Ureter (tissue), 1 donor: Measurements from ENCODE around the gene MRPS23. TPM values are rescaled to one million over a fixed set of nuclear protein-coding genes. Genes with fewer than 3 reads are reported as not detected.
A peak's percentile ranks its signal among the peaks of the same experiment; 100 is the strongest.

ENCODE experiments used
- DNase-seq: peaks from one replicate; pipeline ENCODE4 v3.0.0-alpha.2; 2020; ENCODE audit warnings: low spot score
- total RNA-seq: library from RNA; stranded (reverse); gene quantifications from one replicate; pipeline ENCODE4 v1.2.4, GENCODE V29; 2023
- donor health status: DM: yes; HTN: yes; CAD: no.

The MRPS23 gene
- 37.5 TPM for total RNA-seq

GRCh38 chr17:57849874-57850754 lies at the start of gene MRPS23:
TSS of gene MRPS23 (minus strand) at chr17:57850044. CDS start at chr17:57850010, 34 bp downstream.
- DNase-seq = peak; percentile 99

- DNase-seq = no peak
Observed at GRCh38 chr17:57899391-57899790, 49.5 kb upstream of the MRPS23 start.

- DNase-seq = peak; percentile 74
Observed at GRCh38 chr17:57898487-57899311, 48.9 kb upstream of the MRPS23 start.

GRCh38 chr17:57895382-57896060 lies 45.7 kb upstream of the MRPS23 start:
- DNase-seq = no peak

GRCh38 chr17:57894848-57895247 lies 45.0 kb upstream of the MRPS23 start:
- no peak for DNase-seq

GRCh38 chr17:57892820-57893595 lies 43.2 kb upstream of the MRPS23 start:
- peak; percentile 93 for DNase-seq

GRCh38 chr17:57892146-57892819 lies 42.4 kb upstream of the MRPS23 start:
- peak; percentile 88 for DNase-seq

- no peak for DNase-seq
Observed at GRCh38 chr17:57890857-57891232, 41.0 kb upstream of the MRPS23 start.

GRCh38 chr17:57889892-57890856 lies 40.3 kb upstream of the MRPS23 start:
- peak; percentile 80 for DNase-seq

GRCh38 chr17:57889252-57889651 lies 39.4 kb upstream of the MRPS23 start:
- DNase-seq = no peak

- DNase-seq = no peak
Observed at GRCh38 chr17:57888311-57889216, 38.7 kb upstream of the MRPS23 start.

GRCh38 chr17:57887161-57887560 lies 37.3 kb upstream of the MRPS23 start:
- no peak for DNase-seq

GRCh38 chr17:57886020-57886419 lies 36.2 kb upstream of the MRPS23 start:
- DNase-seq = no peak

GRCh38 chr17:57885148-57885915 lies 35.5 kb upstream of the MRPS23 start:
- no peak for DNase-seq

- no peak for DNase-seq
Observed at GRCh38 chr17:57881783-57882351, 32.0 kb upstream of the MRPS23 start.

- no peak for DNase-seq
Observed at GRCh38 chr17:57881143-57881542, 31.3 kb upstream of the MRPS23 start.

GRCh38 chr17:57880086-57880456 lies 30.2 kb upstream of the MRPS23 start:
- no peak for DNase-seq
